Mesodermal cell (in vitro differentiated cells): ENCODE results near the gene CADM4.
"Not testable (repeated sequence)": the region's sequence is repeated elsewhere in the genome, so short reads cannot be mapped to it uniquely, and the experiment has no call there.

Experiments used
- H3K27ac ChIP-seq: 2 replicates; pipeline ENCODE4 v1.7.0; 2013; ENCODE audit warnings: mild to moderate bottlenecking, low read depth, low read length, moderate library complexity; ENCODE audit not compliant: severe bottlenecking
- H3K36me3 ChIP-seq: 2 replicates; pipeline ENCODE4 v1.7.1; 2013; ENCODE audit warnings: mild to moderate bottlenecking, low read length, moderate library complexity; ENCODE audit not compliant: control insufficient read depth, insufficient read depth
- H3K4me1 ChIP-seq: one replicate; pipeline ENCODE4 v1.7.1; 2013; ENCODE audit warnings: mild to moderate bottlenecking, low read length; ENCODE audit not compliant: insufficient read depth, control insufficient read depth, poor library complexity, severe bottlenecking
- H3K4me3 ChIP-seq: 2 replicates; pipeline ENCODE4 v1.7.0; 2013; ENCODE audit warnings: low read length, control low read depth, mild to moderate bottlenecking; ENCODE audit not compliant: insufficient read depth, poor library complexity, severe bottlenecking; ENCODE audit errors: extremely low read depth
- H3K9me3 ChIP-seq: 2 replicates; pipeline ENCODE4 v1.7.1; 2013; ENCODE audit warnings: mild to moderate bottlenecking, low read length, moderate library complexity; ENCODE audit not compliant: control insufficient read depth
- WGBS, 2 experiments: methylation state at CpG; one replicate each; pipeline ENCODE4 v1.1.5; 2013; ENCODE audit warnings: missing lambda C conversion rate in 2 of 2; ENCODE audit not compliant: insufficient coverage in 2 of 2; 5-methylcytosine and 5-hydroxymethylcytosine counted together

Gene CADM4

GRCh38 chr19:43662487-43662886 is 22.8 kb upstream of the CADM4 start:
- Histone ChIP-seq H3K9me3 (no peaks in the 10 kb centered on the region), H3K4me1 (no peaks in the 10 kb centered on the region), H3K36me3 (peaks cover 70% of the 10 kb centered on the region), H3K27ac (no peak overlapping the region), H3K4me3 (no peak overlapping the region)
- 88 to 91% methylated on average over 5 to 6 of the region's 6 CpGs for WGBS, 2 experiments

GRCh38 chr19:43660971-43661360 is 21.3 kb upstream of the CADM4 start:
- Histone ChIP-seq H3K9me3 (no peaks in the 10 kb centered on the region), H3K4me3 (no peak overlapping the region), H3K36me3 (peaks cover 71% of the 10 kb centered on the region), H3K27ac (no peak overlapping the region), H3K4me1 (no peaks in the 10 kb centered on the region)
- WGBS, 2 experiments: 97 to 98% methylated on average over 6 of the region's 6 CpGs

GRCh38 chr19:43660301-43660970 is 20.8 kb upstream of the CADM4 start:
- WGBS, 2 experiments: 88 to 98% methylated on average over 5 to 6 of the region's 7 CpGs
- H3K36me3 ChIP-seq: peaks cover 71% of the 10 kb centered on the region
- no peaks in the 10 kb centered on the region for H3K9me3 ChIP-seq
- no peak overlapping the region for H3K4me3 ChIP-seq
- no peaks in the 10 kb centered on the region for H3K4me1 ChIP-seq
- no peak overlapping the region for H3K27ac ChIP-seq

- no peaks in the 10 kb centered on the region for H3K9me3 ChIP-seq
- 96 to 100% methylated on average over 7 to 8 of the region's 8 CpGs for WGBS, 2 experiments
- H3K36me3 ChIP-seq: peaks cover 66% of the 10 kb centered on the region
- H3K27ac ChIP-seq: no peak overlapping the region
- H3K4me1 ChIP-seq: no peaks in the 10 kb centered on the region
- H3K4me3 ChIP-seq: no peak overlapping the region
These were observed 18.8 kb upstream of the CADM4 start for GRCh38 chr19:43658494-43658893.

GRCh38 chr19:43658001-43658400 is 18.4 kb upstream of the CADM4 start:
- WGBS, 2 experiments: 77 to 100% methylated on average over 1 to 2 of the region's 2 CpGs
- H3K36me3 ChIP-seq: peaks cover 71% of the 10 kb centered on the region
- no peak overlapping the region for H3K4me3 ChIP-seq
- no peaks in the 10 kb centered on the region for H3K9me3 ChIP-seq
- no peaks in the 10 kb centered on the region for H3K4me1 ChIP-seq
- H3K27ac ChIP-seq: no peak overlapping the region

GRCh38 chr19:43656436-43656835 is 16.8 kb upstream of the CADM4 start:
- peaks cover 75% of the 10 kb centered on the region for H3K36me3 ChIP-seq
- H3K4me3 ChIP-seq: no peak overlapping the region
- WGBS, 2 experiments: 79 to 92% methylated on average over 2 to 5 of the region's 6 CpGs
- no peaks in the 10 kb centered on the region for H3K4me1 ChIP-seq
- H3K9me3 ChIP-seq: no peaks in the 10 kb centered on the region
- no peak overlapping the region for H3K27ac ChIP-seq

- WGBS, 2 experiments: 88 to 96% methylated on average over 4 of the region's 5 CpGs
- H3K4me1 ChIP-seq: no peaks in the 10 kb centered on the region
- no peaks in the 10 kb centered on the region for H3K9me3 ChIP-seq
- no peak overlapping the region for H3K27ac ChIP-seq
- H3K36me3 ChIP-seq: peaks cover 77% of the 10 kb centered on the region
- no peak overlapping the region for H3K4me3 ChIP-seq
These were observed 12.9 kb upstream of the CADM4 start for GRCh38 chr19:43652546-43652874.

- Histone ChIP-seq H3K36me3 (peaks cover 77% of the 10 kb centered on the region), H3K4me3 (no peak overlapping the region), H3K9me3 (no peaks in the 10 kb centered on the region), H3K4me1 (no peaks in the 10 kb centered on the region), H3K27ac (no peak overlapping the region)
- 88 to 94% methylated on average over 9 to 10 of the region's 14 CpGs for WGBS, 2 experiments
These were observed 12.3 kb upstream of the CADM4 start for GRCh38 chr19:43651758-43652545.

- not testable (repeated sequence) for H3K4me1 ChIP-seq, H3K4me3 ChIP-seq, H3K9me3 ChIP-seq, H3K27ac ChIP-seq
- 100% methylated on average over 3 of the region's 7 CpGs for WGBS, 2 experiments
- peaks cover 71% of the 10 kb centered on the region for H3K36me3 ChIP-seq
These were observed 10.6 kb upstream of the CADM4 start for GRCh38 chr19:43650276-43650675.

- 93 to 96% methylated on average over 2 of the region's 2 CpGs for WGBS, 2 experiments
- Histone ChIP-seq H3K9me3 (no peaks in the 10 kb centered on the region), H3K4me1 (no peaks in the 10 kb centered on the region), H3K36me3 (peaks cover 63% of the 10 kb centered on the region), H3K27ac (no peak overlapping the region), H3K4me3 (no peak overlapping the region)
These were observed 9.9 kb upstream of the CADM4 start for GRCh38 chr19:43649514-43649913.

- WGBS, 2 experiments: 86 to 93% methylated on average over 3 to 4 of the region's 6 CpGs
- Histone ChIP-seq H3K9me3 (no peaks in the 10 kb centered on the region), H3K4me1 (no peaks in the 10 kb centered on the region), H3K36me3 (peaks cover 58% of the 10 kb centered on the region), H3K27ac (no peak overlapping the region), H3K4me3 (no peak overlapping the region)
These were observed 9.0 kb upstream of the CADM4 start for GRCh38 chr19:43648633-43649032.
